Measurements from ENCODE around the gene ALOX12B. TPM values are rescaled to one million over a fixed set of nuclear protein-coding genes. Genes with fewer than 3 reads are reported as not detected.

Gene ALOX12B
- total RNA-seq, 6 experiments from 2014 or later: not detected

- WGBS (ENCODE audit: insufficient coverage, low coverage, low lambda C conversion rate, missing lambda C conversion rate): 66% methylated on average over 7 of the region's 13 CpGs
- TF ChIP-seq CTCF (IDR thresholded peaks at IDR 0.05) (no peak), POLR2A (IDR thresholded peaks at IDR 0.05) (no peak)
- Histone ChIP-seq H3K36me3 (no peaks in the 10 kb centered on the region), H3K4me1 (peaks cover 0 to 22% (median 5%) of the 10 kb centered on the region in 4 donors), H3K27me3 (peaks cover 7 to 20% of the 10 kb centered on the region in 2 donors), H3K4me3 (no peak overlapping the region), H3K27ac (no peak overlapping the region), H3K9me3 (no peaks in the 10 kb centered on the region)
- DNase-seq: no peak
- ATAC-seq: no peak
- intact Hi-C loops (cut with DNase I): no loop called here
Observed at GRCh38 chr17:8076502-8077266, 10.8 kb downstream of the ALOX12B start.

- Histone ChIP-seq H3K36me3 (no peaks in the 10 kb centered on the region), H3K9me3 (no peaks in the 10 kb centered on the region), H3K4me1 (peaks cover 0 to 22% (median 5%) of the 10 kb centered on the region in 4 donors), H3K4me3 (no peak overlapping the region), H3K27ac (no peak overlapping the region), H3K27me3 (peaks cover 7 to 27% of the 10 kb centered on the region in 2 donors)
- DNase-seq: no peak
- 67% methylated on average over 7 of the region's 14 CpGs for WGBS (ENCODE audit: insufficient coverage, low coverage, low lambda C conversion rate, missing lambda C conversion rate)
- no peak for TF ChIP-seq POLR2A (IDR thresholded peaks at IDR 0.05)
- TF ChIP-seq CTCF (IDR thresholded peaks at IDR 0.05): no peak
- intact Hi-C loops (cut with DNase I): no loop called here
- ATAC-seq: no peak
Observed at GRCh38 chr17:8075574-8076342, 11.8 kb downstream of the ALOX12B start.

GRCh38 chr17:8075081-8075480 lies 12.4 kb downstream of the ALOX12B start:
- no peaks in the 10 kb centered on the region for H3K9me3 ChIP-seq
- H3K27ac ChIP-seq: no peak overlapping the region
- intact Hi-C loops (cut with DNase I): no loop called here

GRCh38 chr17:8074554-8074953 lies 13.0 kb downstream of the ALOX12B start:
- peaks cover 7 to 37% of the 10 kb centered on the region in 2 donors for H3K27me3 ChIP-seq

More at GRCh38 chr17:8075081-8075480, 12.4 kb downstream of the ALOX12B start:
- 72% methylated on average over 3 of the region's 3 CpGs for WGBS (ENCODE audit: insufficient coverage, low coverage, low lambda C conversion rate, missing lambda C conversion rate)
- Histone ChIP-seq H3K27me3 (peaks cover 7 to 33% of the 10 kb centered on the region in 2 donors), H3K36me3 (no peaks in the 10 kb centered on the region), H3K4me3 (no peak overlapping the region), H3K4me1 (peaks cover 0 to 21% (median 4%) of the 10 kb centered on the region in 4 donors)
- no peak for TF ChIP-seq CTCF (IDR thresholded peaks at IDR 0.05)
- TF ChIP-seq POLR2A (IDR thresholded peaks at IDR 0.05): no peak
- no peak for DNase-seq
- ATAC-seq: no peak

More at GRCh38 chr17:8074554-8074953, 13.0 kb downstream of the ALOX12B start:
- DNase-seq (no peak), ATAC-seq (no peak)
- TF ChIP-seq CTCF (IDR thresholded peaks at IDR 0.05) (no peak), POLR2A (IDR thresholded peaks at IDR 0.05) (no peak)
- Histone ChIP-seq H3K36me3 (no peaks in the 10 kb centered on the region), H3K4me1 (peaks cover 0 to 16% (median 1%) of the 10 kb centered on the region in 4 donors), H3K27ac (no peak overlapping the region), H3K4me3 (no peak overlapping the region), H3K9me3 (no peaks in the 10 kb centered on the region)
- intact Hi-C loops (cut with DNase I): no loop called here
- 56% methylated on average over 7 of the region's 7 CpGs for WGBS (ENCODE audit: insufficient coverage, low coverage, low lambda C conversion rate, missing lambda C conversion rate)

Data from right lobe of liver (tissue), 6 donors.